ENCODE data around the gene CDH12.
"Not testable (repeated sequence)": the region's sequence is repeated elsewhere in the genome, so short reads cannot be mapped to it uniquely, and the experiment has no call there.

Gene CDH12

DNA sequence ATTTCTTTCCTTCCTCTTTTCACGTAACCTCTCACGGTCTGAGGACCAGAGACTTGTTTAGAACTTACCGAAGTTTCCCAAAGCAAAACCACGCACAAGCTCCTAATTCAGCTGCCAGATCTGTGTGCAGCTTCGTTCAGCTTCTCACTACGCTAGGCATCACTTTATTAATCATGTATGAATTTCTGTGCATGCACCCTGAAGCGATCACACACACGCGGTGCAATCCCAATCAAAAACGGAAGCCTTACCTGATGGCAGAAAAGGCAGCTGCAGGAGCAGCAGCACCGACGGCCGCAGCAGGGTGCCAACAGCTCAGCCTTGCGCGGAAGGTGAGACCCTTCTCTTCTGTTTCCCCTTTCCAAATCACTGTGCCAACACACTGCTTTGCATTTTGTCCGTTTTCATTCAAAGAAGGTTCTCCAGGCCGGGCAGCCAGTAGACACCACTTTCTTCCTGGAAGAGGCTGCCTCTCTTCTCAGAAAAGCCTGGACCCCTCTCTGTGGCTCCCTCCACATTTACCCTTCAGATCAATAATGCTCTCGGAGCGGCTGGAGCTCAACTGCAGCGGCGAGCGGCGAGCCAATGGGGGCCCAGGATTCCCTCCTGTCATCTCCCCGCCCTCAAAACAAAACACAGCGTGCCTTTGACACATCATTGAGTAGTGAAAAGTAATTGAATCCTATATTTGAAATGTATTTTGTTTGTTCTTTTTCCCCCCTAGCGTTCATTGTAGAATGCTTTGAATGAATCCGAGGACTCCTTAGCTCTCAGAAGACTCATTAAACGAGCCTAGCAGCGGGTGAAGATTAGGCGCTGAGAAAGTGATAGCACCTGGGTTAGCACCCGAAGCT, at the start of gene CDH12:
Gene CDH12 (minus strand): TSS at position 538 of the 854 bp plus-strand sequence.
- no peak for DNase-seq

DNA sequence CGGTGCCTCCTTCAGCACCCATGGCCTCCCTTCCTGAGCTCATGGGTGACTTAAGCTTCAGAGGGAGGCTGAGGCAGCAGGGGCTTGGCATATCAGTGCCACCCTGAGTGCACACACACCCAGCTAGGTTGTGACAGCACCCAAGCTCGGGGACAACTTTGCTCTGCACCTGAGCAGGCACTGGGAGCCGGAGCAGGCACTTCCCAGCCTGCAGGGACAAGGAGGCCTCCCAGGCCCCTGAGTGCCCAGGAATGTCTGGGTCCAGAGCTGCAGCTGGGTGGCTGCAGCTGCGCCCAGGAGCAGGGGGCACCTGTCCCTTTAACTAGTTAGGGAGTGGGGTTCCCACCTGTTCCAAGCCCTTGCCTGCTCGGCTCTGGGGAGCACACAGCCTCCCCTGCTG, 48.7 kb upstream of the CDH12 start:
- no peak for DNase-seq

DNA sequence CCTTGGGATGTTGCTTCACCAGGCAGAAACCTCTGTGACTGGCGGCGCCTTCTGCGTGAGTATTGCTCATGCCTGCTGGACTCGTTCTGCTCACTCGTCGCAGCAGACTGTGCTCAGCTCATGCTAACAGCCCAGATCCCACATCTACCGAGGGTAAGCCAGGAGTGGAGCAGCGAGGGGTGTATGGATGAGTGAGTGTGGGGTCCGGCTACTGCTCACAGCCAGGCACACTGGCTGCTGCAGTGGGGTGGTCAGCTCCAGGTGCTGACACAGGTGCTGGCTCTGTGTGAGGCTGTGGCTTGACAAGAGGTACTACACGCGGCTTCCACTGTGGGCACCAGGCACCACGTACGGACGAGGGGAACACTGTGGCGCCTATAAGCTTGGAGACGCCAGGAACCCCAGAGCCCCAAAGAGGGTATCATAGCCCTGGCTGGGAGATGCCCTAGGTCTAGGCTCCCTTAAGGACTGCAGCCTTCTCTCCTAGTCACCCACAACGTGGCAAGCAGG, 47.7 kb upstream of the CDH12 start:
- no peak for DNase-seq

DNA sequence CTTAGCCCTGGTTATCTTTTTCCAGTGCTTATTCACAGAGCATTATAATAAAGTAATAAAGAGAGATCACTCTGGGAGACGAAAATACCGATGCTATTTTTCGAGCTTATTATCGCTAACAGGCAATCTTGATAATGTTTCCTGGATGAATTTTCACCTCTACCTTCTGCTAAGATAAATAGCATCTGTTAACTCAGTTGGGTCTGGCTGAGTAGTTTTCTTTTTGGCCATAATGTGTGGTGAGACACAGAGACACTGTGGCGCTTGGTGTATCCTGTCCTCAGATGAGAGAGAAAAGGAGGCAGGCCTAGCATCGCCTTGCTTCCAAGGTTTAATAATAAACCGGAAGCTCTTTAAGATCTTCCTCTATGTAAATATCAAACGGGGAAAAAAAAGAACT, 46.2 kb upstream of the CDH12 start:
- no peak for DNase-seq

DNA sequence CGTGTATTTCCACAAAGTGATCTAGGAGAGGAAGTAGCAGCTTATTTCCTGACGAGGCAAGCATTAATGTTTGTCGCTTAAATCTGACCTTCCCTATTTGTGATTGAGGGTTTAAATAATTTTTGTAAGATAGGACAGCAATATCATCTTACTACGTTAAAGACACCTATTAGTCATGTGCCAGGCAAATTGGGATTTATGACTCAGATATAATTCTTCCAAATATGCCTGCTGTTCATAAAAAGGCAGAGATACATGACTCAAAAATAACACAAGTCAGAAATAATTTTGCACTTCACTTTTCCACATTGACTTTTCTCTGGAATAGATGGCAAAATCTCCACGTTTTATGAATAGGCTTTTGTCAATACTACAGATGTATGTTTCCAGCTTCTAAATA, 43.0 kb upstream of the CDH12 start:
- no peak for DNase-seq

DNA sequence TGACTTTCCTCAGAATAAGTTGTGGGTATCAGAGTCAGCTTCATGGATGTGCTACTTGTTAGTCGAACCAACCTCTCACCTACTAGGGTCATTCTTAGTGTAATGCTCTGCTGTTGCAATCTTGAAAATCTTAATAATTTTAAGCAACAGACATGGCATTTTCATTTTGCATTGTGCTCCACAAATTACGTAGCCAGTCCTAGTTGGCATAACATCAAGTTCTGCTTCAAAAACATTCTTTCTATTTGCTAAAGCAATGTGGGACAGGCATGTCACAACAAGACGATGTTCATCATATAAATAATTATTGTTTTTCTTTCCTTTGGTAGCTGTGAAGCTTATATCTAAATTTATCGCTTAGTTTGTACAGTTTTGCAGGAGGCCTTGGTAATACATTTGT, 39.3 kb upstream of the CDH12 start:
- no peak for DNase-seq

DNA sequence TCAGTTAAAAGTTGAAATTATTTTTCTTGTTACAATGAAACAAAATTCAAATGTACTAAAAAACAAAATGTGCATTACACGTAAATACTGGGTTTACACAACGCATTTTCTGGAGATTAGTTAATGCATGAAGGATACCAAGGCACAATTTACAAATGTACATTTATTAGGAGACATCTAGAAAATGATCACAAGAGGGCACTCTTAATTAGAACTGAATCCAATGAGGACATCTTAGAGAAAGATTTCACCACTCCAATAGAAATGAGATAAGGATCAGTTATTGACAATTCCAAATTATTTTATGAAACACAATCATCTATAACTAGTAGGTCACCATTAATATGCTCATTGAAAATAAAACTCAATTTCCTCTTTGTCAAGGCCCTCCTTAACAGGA, 36.6 kb upstream of the CDH12 start:
- no peak for DNase-seq

DNA sequence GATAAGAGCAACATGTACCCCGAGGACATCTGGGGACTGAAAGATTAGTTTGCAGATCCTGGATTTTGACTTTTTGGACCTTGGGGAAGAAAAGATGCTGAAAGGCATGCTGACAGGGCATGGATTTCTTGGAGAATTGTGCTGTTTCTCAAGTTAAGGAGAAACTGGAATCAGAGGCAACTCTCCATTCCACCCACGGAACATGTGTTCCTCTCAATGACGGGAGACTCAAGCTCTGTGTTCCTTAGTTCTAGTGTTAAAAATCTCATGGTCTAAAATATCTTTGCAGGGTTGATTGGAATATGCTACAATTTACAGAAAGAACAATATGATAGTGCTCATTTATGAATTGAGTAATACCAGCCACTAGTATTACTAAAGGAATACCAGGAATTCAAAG, 34.4 kb upstream of the CDH12 start:
- DNase-seq, result no peak

DNA sequence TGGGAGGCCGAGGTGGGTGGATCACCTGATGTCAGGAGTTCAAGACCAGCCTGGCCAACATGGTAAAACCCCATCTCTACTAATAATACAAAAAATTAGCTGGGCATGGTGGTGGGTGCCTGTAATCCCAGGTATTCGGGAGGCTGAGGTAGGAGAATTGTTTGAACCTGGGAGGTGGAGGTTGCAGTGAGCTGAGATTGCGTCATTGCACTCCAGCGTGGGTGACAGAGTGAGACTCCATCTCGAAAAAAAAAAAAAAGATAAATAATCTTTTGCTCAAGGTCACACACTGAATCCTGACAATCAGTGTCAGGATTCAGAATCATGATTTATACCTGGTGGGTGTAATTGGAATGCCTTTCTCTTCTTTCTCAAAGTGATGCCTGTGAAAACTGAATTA, 5.8 kb upstream of the CDH12 start:
- not testable (repeated sequence) for DNase-seq

DNA sequence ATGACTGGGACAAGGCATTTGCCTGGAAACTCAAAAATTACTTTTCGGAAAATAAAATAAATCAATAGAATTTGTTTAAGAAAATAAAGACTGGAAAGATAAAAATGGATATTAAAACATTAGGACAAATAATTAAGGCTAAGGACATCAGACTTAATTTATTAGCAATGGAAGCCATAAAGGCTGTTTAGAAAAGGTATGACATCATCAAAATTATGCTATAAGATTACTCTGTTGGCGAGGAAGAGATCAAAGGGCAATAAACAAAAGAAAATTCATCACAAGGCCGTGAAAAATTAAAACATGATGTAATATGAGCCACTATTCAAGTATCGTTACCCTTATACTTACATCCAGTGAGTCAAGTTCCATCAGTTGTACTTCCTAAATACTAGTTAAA, 2.7 kb upstream of the CDH12 start:
- no peak for DNase-seq

DNA sequence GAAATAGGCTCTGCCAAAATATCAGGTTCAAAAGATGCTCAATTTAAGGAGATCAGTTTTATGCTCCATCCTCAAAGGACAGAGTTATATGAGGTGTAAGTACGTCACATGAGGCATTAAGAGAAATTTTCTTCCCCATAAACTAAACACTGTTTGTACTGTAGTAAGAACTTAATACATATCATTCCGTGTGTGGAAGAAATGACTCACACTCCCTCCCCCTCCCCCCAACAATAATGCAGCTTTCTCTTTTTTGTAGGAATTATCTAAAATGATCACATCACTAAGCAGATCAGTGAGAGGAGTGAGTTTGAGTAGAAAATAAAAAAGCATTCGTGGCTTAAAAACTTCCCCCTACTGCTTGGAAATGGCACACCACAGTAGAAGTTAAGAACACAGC, 2.2 kb downstream of the CDH12 start:
- no peak for DNase-seq

DNA sequence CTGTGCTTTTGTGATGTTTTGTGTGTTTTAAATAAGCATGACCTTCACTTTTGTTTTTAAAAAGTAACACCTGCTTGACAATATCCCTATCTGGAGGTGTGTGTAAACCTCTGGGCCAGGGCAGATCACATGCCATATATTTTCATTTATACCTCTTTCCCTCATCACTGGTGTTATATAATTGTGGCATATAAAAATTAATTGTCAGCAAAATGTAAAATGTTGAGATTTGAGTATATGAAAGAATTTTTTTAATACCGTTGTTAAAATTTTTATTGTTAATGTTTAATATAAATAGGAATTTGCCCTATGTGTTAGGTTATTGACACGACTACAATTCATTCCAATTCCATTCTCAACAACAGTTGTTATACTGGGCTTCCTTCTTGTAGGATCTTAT, 6.5 kb downstream of the CDH12 start:
- DNase-seq, result no peak

DNA sequence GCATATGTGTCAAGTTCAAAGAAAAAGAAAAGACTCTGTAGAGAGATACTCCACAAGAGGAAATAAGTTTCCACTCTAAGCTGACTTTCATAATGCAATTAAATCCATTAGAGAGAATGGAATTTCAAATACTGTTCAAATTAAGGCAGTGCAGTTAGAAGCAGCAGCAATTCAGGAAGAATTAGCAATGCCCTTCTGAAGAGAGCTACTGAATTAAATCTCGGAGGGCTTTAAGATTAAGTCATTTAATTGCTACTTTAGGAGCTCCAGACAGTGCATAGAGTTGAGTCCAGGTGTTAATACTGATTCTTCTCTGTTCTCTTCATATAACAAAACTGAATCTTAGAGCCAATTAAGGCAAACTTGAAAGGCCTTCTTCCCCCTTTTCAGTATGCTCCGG, 8.5 kb downstream of the CDH12 start:
- no peak for DNase-seq

DNA sequence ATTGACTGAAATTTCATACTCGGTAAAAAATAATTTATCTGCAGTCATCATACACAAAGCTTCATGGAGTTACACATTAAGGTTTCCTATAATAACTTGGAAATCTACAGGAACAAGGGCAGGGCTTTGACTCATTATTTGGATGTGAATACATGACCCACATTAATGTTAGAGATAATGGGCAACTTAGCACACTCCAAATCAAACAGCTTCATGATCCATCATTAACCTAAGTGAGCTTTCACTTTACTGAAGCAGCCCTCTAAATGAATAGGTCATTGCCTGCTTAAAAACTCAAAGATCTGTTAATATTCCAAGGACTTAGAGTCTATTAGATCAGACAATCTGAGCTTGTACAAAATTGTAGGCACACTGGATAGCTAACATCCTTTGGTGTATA, 9.0 kb downstream of the CDH12 start:
- no peak for DNase-seq

DNA sequence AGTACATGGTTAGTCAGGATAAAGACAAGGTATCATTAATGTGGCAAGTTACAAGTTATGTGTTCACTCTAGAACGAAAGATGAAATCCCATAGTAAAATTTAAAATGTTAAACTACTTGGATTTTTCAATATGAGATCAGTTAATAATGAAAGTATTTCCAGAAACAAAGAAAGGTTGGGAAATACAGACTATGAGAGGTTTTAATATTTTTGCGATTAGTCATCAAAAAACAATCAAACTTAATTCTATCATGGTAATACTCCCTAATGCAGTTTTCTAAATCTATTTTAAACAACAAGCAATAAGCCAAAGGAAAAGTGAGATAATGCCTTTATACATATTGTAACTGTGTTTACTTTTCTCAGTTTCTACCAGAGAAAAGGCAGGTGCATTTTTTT, 10.6 kb downstream of the CDH12 start:
- no peak for DNase-seq

DNA sequence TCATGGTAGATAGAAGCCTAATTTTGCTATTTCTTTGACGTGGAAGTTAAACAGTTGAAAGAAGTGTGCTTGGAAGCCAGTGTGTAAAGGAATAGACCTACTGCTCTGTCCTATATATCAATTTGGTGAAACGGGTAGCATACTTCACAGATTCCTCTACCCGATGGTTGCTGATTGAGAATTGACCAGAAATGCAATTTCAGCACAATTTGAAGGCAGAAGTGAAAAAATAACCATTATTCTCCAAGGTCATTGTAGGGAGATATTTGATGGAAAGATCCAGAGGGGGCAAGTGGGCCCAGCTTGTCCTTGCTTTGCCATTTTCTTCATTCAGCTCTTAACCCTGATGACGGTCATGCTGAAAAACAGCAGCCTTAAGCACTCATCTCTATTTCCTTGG, 15.3 kb downstream of the CDH12 start:
- no peak for DNase-seq

DNA sequence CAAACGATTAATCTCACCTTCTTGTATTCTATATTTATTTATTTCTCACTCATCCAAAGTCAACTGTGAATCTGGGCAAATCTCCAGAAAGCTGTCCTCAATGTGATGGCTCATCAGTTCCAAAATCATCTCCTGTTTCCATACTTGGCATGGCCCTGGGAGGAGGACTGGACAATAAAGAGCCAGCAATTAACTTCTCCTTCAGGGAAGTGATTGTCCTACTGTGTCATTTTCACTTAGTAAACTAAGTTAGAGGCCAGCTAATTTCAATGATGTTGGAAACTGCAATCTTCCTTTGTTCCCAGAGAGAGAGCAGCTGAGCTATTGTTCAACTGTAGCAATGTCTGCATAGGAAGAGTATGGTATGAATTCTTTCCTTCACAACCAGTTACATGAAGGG, 17.5 kb downstream of the CDH12 start:
- no peak for DNase-seq

DNA sequence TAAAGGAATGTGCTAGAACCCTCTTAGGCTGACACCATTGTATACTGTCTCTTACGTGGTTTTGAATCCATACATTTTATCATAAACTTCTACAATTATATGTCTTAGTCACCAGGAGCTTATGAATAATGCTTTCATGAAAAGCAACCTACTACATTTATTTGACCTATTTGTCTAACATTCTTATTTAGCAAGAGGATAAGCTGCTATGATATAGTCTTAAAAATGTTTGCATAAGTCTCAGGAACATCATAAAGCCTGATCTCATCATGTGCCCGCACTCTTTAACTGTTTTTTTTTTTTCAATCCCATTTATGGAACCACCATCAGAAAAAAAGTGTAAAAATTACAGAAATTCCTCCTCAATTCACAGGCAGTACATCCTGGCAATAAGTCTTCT, 59.7 kb downstream of the CDH12 start:
- no peak for DNase-seq

DNA sequence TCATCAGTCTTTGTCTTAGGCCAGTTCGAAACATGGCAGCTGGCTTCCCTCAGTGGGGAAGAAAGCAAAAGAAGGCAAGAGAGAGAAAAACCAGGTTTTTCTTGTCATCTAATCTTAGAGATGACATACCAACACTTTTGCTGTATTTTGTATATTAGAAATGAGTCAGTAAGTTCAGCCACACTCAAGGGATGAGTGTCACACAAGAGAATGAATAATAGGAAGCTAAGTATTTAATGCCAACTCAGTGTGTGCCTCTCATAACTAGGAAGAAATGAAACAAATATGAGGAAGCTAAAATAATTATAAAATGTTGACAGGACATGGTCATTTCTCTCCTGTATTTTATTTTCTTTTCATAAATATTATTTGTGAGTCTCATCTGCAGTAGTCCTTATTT, 65.3 kb downstream of the CDH12 start:
- DNase-seq, result no peak

DNA sequence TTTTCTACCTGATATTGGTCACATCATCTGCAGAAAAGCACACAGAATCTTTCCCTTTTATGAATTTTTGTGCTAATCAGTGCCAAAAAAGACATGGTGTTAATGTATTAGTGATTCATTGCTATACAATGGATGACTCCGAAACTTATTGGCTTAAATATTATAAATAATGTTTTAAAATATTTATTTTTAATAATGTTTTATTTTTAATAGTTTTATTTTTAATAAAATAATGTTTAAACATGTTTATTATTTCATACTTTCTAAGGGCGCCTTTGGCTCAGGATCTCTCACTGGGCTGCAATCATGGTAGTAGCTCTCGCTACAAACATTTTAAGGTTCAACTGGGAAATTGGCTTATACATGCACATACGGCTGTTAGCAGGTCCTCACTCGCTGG, 65.7 kb downstream of the CDH12 start:
- DNase-seq, result no peak

DNA sequence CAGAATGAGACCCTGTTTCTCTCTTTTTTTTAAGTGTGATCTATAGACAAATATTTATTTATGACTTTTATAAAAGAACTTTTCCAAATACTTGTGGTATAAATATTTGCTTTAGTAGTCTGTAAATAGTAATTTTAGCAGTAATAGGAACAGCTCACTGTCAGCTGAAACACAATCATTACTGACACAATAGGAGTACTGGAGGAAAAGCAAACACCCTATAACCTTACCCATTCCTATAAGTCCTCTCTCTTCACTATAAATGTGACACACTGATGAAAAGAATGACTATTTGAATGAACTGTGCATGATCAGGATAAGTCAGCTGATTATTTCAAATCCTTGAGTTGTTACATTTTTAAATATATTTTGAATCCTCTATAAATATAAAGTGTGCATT, 72.4 kb downstream of the CDH12 start:
- no peak for DNase-seq

DNA sequence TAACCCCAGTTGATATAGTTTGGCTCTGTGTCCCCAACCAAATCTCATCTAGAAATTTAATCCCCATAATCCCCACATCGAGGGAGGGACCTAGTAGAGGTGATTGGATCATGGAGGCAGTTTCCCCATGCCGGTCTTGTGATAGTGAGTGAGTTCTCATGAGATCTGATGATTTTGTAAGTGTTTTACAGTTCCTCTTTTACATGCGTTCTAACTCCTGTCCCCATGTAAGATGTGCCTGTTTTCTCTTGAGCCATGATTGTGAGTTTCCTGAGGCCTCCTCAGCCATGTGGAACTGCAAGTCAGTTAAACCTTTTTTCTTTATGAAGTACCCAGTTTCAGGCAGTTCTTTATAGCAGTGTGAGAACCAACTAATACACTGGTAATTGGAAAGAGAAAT, 73.6 kb downstream of the CDH12 start:
- no peak for DNase-seq

DNA sequence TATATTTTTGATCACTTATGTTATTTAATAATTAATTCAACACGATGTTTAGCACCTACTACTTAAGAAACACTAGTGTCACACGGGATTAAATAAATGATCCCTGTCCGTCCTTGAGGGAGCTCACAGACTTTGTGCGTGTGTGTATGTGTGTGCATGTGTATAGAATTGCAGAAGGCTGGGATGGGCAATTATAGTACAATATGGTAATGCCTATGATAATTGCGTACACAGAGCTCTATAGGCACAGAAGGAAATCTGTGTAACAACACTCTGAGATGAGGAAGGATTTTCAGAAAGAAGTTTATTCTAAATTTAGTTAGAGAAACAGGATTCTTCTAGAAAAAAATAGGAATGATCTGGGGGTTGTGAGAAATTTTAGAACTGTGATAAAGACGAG, 76.9 kb downstream of the CDH12 start:
- DNase-seq, result no peak

DNA sequence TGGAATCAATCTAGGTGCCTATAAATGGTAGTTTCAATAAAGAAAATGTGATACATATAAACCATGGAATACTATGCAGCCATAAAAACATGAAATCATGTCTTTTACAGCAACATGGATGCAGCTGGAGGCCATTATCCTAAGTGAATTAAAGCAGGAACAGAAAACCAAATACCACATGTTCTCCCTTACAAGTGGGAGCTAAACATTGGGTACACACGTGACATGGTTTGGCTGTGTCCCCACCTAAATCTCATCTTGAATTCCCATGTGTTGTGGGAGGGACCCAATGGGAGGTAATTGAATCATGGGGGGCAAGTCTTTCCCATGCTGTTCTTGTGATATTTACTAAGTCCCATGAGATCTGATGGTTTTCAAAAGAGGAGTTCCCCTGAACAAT, 78.9 kb downstream of the CDH12 start:
- DNase-seq, result not testable (repeated sequence)

DNA sequence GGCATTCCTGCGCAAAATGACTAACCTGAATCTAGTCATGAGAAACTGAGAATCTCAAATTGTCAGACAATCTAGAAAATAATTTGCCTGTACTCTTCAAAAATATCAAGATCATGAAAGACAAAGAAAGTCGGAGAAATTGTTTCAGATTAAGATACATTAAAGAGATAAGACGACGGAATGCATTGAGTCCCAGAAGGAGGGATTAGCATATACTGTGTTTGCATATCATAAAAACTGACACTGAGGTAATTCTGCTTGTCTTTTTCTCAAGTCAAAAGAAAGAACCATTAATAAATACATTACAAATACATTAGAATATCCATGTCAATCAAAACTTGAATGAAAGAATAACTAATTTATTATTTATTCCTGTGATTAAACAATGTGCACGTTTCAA, 88.4 kb downstream of the CDH12 start:
- DNase-seq, result no peak

All from activated naive CD4-positive, alpha-beta T cell (primary cell).